ENCODE data around the gene FBN1.

GRCh38 chr15:48423896-48424475 is 221.5 kb downstream of the FBN1 start:
- no peak for TF ChIP-seq CTCF (conservative IDR thresholded peaks at IDR 0.05; ENCODE audit: low read depth, low read length)
- TF ChIP-seq EZH2 (IDR thresholded peaks at IDR 0.05; ENCODE audit: low read length, unreplicated experiment), result no peak
- TF ChIP-seq EZH2phosphoT487 (IDR thresholded peaks at IDR 0.05; ENCODE audit: borderline replicate concordance, low read length), result no peak
